Smooth muscle cell (in vitro differentiated cells): ENCODE measurements around the gene MCM9. TPM values are rescaled to one million over a fixed set of nuclear protein-coding genes. Genes with fewer than 3 reads are reported as not detected.

Source experiments
- DNase-seq: peaks from one replicate; lab custom pipeline; 2025; ENCODE audit not compliant: unreplicated experiment; lab: John Stamatoyannopoulos, UW
- H2AFZ ChIP-seq: fragments of 200-600 bp; sonication (generic); 2 replicates; pipeline ENCODE4 v1.6.0; 2016; ENCODE audit warnings: antibody characterized with exemption, low read depth, mild to moderate bottlenecking
- H3F3A ChIP-seq: fragments of 200-600 bp; sonication (generic); 2 replicates; pipeline ENCODE4 v1.6.0; 2017; ENCODE audit warnings: antibody characterized with exemption, low read depth
- H3K27ac ChIP-seq: fragments of 200-600 bp; sonication (generic); 2 replicates; pipeline ENCODE4 v1.5.1; 2016; ENCODE audit warnings: low read depth, mild to moderate bottlenecking
- H3K27me3 ChIP-seq: fragments of 200-600 bp; sonication (generic); 2 replicates; pipeline ENCODE4 v1.6.1; 2016; ENCODE audit warnings: low read depth, mild to moderate bottlenecking
- H3K36me3 ChIP-seq: fragments of 200-600 bp; sonication (generic); 2 replicates; pipeline ENCODE4 v1.5.1; 2016; ENCODE audit warnings: low read depth
- H3K4me1 ChIP-seq: fragments of 200-600 bp; sonication (generic); 2 replicates; pipeline ENCODE4 v1.5.1; 2016; ENCODE audit warnings: low read depth
- H3K4me2 ChIP-seq: fragments of 200-600 bp; sonication (generic); 2 replicates; pipeline ENCODE4 v1.6.0; 2016; ENCODE audit warnings: mild to moderate bottlenecking
- H3K4me3 ChIP-seq: fragments of 200-600 bp; sonication (generic); 2 replicates; pipeline ENCODE4 v1.5.1; 2016; ENCODE audit warnings: mild to moderate bottlenecking
- H3K79me2 ChIP-seq: fragments of 200-600 bp; sonication (generic); 2 replicates; pipeline ENCODE4 v1.6.0; 2016; ENCODE audit warnings: low read depth, mild to moderate bottlenecking
- H3K9ac ChIP-seq: fragments of 200-600 bp; sonication (generic); 2 replicates; pipeline ENCODE4 v1.6.0; 2016; ENCODE audit warnings: low read depth
- H3K9me3 ChIP-seq: fragments of 200-600 bp; sonication (generic); replicated peaks from 2 replicates; pipeline ENCODE4 v1.5.1; 2016; ENCODE audit warnings: low read depth
- H4K20me1 ChIP-seq: fragments of 200-600 bp; sonication (generic); 2 replicates; pipeline ENCODE4 v1.6.0; 2016; ENCODE audit warnings: low read depth
- WGBS: methylation state at CpG from one replicate; pipeline ENCODE4 v1.1.7; 2016; ENCODE audit warnings: low lambda C conversion rate; 5-methylcytosine and 5-hydroxymethylcytosine counted together
- polyA plus RNA-seq: library from polyadenylated mRNA; unstranded; fragments of >200 nt; fragmentation: Nextera tagmentation; extraction: Ambion mirVana; gene quantifications from 2 replicates; pipeline ENCODE4 v1.2.1, GENCODE V29; 2016
- total RNA-seq: library from RNA; depleted of rRNA; stranded (reverse); fragments of >200 nt; gene quantifications from 2 replicates; pipeline ENCODE4 v1.2.3, GENCODE V29; 2014
- TF ChIP-seq, protein P1 (sequence below): fragments of 200-600 bp; sonication (generic); IDR thresholded peaks from 2 replicates; pipeline ENCODE4 v1.5.1; 2017; ENCODE audit warnings: borderline replicate concordance, mild to moderate bottlenecking, antibody characterized with exemption; ENCODE audit not compliant: insufficient read depth, poor library complexity, severe bottlenecking

The MCM9 gene
- total and polyA plus RNA-seq, 2 experiments from 2014 or later = 3.8 to 7.8 TPM

DNA sequence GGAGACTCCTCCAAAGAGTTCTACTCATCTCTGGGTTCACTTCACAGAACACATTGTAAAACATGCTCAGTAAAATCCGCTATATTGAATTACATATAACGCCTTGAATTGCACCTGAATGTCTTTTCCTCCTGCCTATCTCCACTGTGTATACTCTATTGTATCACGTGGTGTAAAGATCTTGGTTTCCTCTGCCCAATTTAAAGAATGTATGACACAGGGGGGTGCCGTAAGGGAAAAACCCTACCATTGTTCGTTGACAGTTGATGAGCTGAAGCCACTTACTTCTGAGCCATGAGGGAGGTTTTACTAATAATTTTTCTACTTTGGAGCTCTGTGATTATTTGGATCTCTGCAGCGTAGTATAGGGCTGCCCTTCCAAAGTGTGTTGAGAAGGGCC, 35.0 kb downstream of the MCM9 start:
- 83% methylated on average over 6 of the region's 6 CpGs for WGBS
- no peak for DNase-seq
- Histone ChIP-seq H3K4me3 (no peak overlapping the region), H3K4me1 (peaks cover 44% of the 10 kb centered on the region), H4K20me1 (peaks cover 30% of the 10 kb centered on the region), H3K27me3 (no peaks in the 10 kb centered on the region), H2AFZ (no peak overlapping the region), H3K79me2 (peaks cover 80% of the 10 kb centered on the region), H3K9me3 (no peaks in the 10 kb centered on the region), H3K9ac (no peak overlapping the region), H3F3A (no peaks in the 10 kb centered on the region), H3K4me2 (peak overlapping the region; percentile 39), H3K27ac (peak overlapping the region; percentile 93), H3K36me3 (no peaks in the 10 kb centered on the region)
- TF ChIP-seq, protein P1, sequence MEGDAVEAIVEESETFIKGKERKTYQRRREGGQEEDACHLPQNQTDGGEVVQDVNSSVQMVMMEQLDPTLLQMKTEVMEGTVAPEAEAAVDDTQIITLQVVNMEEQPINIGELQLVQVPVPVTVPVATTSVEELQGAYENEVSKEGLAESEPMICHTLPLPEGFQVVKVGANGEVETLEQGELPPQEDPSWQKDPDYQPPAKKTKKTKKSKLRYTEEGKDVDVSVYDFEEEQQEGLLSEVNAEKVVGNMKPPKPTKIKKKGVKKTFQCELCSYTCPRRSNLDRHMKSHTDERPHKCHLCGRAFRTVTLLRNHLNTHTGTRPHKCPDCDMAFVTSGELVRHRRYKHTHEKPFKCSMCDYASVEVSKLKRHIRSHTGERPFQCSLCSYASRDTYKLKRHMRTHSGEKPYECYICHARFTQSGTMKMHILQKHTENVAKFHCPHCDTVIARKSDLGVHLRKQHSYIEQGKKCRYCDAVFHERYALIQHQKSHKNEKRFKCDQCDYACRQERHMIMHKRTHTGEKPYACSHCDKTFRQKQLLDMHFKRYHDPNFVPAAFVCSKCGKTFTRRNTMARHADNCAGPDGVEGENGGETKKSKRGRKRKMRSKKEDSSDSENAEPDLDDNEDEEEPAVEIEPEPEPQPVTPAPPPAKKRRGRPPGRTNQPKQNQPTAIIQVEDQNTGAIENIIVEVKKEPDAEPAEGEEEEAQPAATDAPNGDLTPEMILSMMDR = no peak

DNA sequence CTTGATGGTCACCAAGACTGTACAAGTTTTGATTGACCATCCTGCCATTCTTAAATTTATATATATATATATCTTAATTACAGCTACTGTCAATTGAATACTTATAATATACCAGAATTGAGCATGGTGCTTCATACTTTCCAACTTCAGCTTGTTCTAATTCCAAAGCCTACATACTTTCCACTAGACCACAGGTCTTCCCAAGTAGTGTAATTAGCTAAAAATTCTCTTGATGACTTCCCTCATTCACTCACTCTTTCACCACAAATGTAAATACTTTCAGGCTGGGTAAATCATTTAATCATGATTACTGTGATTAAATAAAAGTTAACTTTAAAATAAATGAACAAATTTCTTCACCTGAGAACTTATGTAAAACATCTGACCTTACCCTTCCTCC, 37.6 kb downstream of the MCM9 start:
- Histone ChIP-seq H3K4me3 (no peak overlapping the region), H4K20me1 (peaks cover 30% of the 10 kb centered on the region), H3K27me3 (no peaks in the 10 kb centered on the region), H3F3A (peaks cover 10% of the 10 kb centered on the region), H3K4me2 (peak overlapping the region; percentile 99), H3K9me3 (no peaks in the 10 kb centered on the region), H3K4me1 (peaks cover 38% of the 10 kb centered on the region), H3K79me2 (peaks cover 70% of the 10 kb centered on the region), H3K27ac (no peak overlapping the region), H3K9ac (no peak overlapping the region), H3K36me3 (no peaks in the 10 kb centered on the region), H2AFZ (no peak overlapping the region)
- DNase-seq = no peak
- TF ChIP-seq, protein P1 = no peak

DNA sequence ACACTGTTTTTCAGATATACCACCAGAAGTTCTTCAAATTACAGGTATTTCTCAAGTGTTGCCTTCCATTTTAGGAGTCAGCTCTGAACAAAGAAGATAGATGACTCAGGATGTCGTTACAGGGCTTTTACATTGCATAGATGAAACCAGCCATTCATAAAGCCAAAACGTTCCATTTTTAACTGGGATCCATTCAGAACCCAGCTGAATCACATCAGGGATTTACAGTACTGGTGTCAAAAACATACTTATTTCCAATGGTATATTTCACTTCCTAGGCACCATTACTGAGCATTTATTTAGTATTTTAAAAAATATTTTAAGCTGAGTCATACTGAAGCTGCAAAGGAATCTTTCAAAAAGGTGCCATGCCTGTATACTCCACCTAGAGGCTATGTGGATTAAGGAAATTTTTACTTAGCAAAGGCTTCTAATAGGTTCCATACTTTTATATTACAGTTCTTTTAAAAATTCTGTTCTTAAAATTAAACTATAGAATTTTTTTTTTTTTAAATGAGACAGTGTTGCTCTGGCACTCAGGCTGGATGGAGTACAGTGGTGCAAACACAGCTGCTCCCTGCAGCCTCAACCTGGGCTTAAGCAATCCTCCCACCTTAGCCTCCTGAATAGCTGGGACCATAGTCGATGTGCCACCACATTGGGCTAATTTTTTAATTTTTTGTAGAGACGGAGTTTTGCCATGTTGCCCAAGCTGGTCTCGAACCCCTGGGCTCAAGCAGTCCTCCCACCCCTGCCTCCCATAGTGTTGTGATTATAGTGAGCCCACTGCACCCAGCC, 38.4 kb downstream of the MCM9 start:
- Histone ChIP-seq H3K9me3 (no peaks in the 10 kb centered on the region), H3K36me3 (no peaks in the 10 kb centered on the region), H3F3A (peaks cover 11% of the 10 kb centered on the region), H3K79me2 (peaks cover 70% of the 10 kb centered on the region), H3K9ac (peak overlapping the region; percentile 84), H2AFZ (peak overlapping the region; percentile 11), H3K27me3 (no peaks in the 10 kb centered on the region), H3K4me1 (peaks cover 38% of the 10 kb centered on the region), H3K4me2 (peak overlapping the region; percentile 99), H4K20me1 (peaks cover 30% of the 10 kb centered on the region), H3K4me3 (peak overlapping the region; percentile 89), H3K27ac (peak overlapping the region; percentile 87)
- 61% methylated on average over 5 of the region's 5 CpGs for WGBS
- no peak for DNase-seq
- TF ChIP-seq, protein P1 = peak; percentile 37

DNA sequence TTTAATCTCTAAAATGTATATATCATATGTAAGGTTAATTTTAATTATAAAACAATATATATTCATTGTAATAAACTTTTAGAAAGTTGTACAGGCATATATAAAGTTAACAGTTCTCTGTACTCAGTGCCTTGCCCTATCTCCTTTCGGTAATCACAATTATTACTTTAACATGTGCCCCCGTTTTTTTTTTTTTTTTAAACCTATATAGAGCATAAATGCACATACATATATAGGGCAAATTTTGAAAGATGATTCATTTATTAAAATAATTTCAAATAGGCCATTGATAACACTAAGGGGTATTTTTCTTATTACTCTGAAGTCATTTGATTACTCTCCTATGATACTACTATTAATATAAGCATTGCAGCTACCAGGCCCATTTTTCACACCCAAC, 39.1 kb downstream of the MCM9 start:
- H3K4me1 ChIP-seq = peaks cover 38% of the 10 kb centered on the region
- peak overlapping the region; percentile 84 for H3K9ac ChIP-seq
- H3K27ac ChIP-seq = peak overlapping the region; percentile 87
- no peaks in the 10 kb centered on the region for H3K9me3 ChIP-seq
- H3K36me3 ChIP-seq = no peaks in the 10 kb centered on the region
- H3K4me2 ChIP-seq = peak overlapping the region; percentile 99
- whole genome bisulfite sequencing = 30% methylated on average over 2 of the region's 2 CpGs
- peak overlapping the region; percentile 89 for H3K4me3 ChIP-seq
- peaks cover 24% of the 10 kb centered on the region for H4K20me1 ChIP-seq
- H3K79me2 ChIP-seq = peaks cover 70% of the 10 kb centered on the region
- peak overlapping the region; percentile 11 for H2AFZ ChIP-seq
- no peak for DNase-seq
- no peaks in the 10 kb centered on the region for H3K27me3 ChIP-seq
- TF ChIP-seq, protein P1 = no peak
- peaks cover 11% of the 10 kb centered on the region for H3F3A ChIP-seq
